Measurements from ENCODE around the gene ZNF117.

The ZNF117 gene

GRCh38 chr7:64990936-64991335, at the start of gene ZNF117:
Gene ZNF117 (minus strand): TSS chr7:64991036.
- TF ChIP-seq TEAD4 (IDR thresholded peaks at IDR 0.05), result no peak
- TF ChIP-seq FOXM1 (IDR thresholded peaks at IDR 0.05; ENCODE audit: borderline replicate concordance, low read depth), result no peak
- no peak for TF ChIP-seq MAX (IDR thresholded peaks at IDR 0.05)
- TF ChIP-seq REST (IDR thresholded peaks at IDR 0.05; ENCODE audit: low read depth), result no peak
- no peak for TF ChIP-seq YY1 (IDR thresholded peaks at IDR 0.05; ENCODE audit: low read depth)
- TF ChIP-seq ZBTB7A (IDR thresholded peaks at IDR 0.05; ENCODE audit: low read depth), result no peak
- no peak for TF ChIP-seq TCF12 (IDR thresholded peaks at IDR 0.05; ENCODE audit: low read depth)
- TF ChIP-seq NFIC (IDR thresholded peaks at IDR 0.05), result no peak
- no peak for TF ChIP-seq TAF1 (IDR thresholded peaks at IDR 0.05; ENCODE audit: low read depth)

- TF ChIP-seq MAX (IDR thresholded peaks at IDR 0.05), result no peak
- 0 out of 2 replicates have a peak, but pooled peaks have one; percentile 10 for TF ChIP-seq EGR1 (IDR thresholded peaks at IDR 0.05)
- TF ChIP-seq ZBTB7A (IDR thresholded peaks at IDR 0.05; ENCODE audit: low read depth), result no peak
- TF ChIP-seq CREB1 (IDR thresholded peaks at IDR 0.05; ENCODE audit: low read depth), result no peak
- no peak for TF ChIP-seq CEBPB (IDR thresholded peaks at IDR 0.05)
- TF ChIP-seq TCF12 (IDR thresholded peaks at IDR 0.05; ENCODE audit: low read depth), result no peak
- no peak for TF ChIP-seq NFIC (IDR thresholded peaks at IDR 0.05)
- TF ChIP-seq YY1 (IDR thresholded peaks at IDR 0.05; ENCODE audit: low read depth), result peak; percentile 91
- no peak for TF ChIP-seq FOXM1 (IDR thresholded peaks at IDR 0.05; ENCODE audit: borderline replicate concordance, low read depth)
- no peak for TF ChIP-seq REST (IDR thresholded peaks at IDR 0.05; ENCODE audit: low read depth)
- no peak for TF ChIP-seq RAD21 (IDR thresholded peaks at IDR 0.05; ENCODE audit: low read depth)
- peak; percentile 25; the same call in 1 of the 2 replicates for TF ChIP-seq TEAD4 (IDR thresholded peaks at IDR 0.05)
- TF ChIP-seq USF1 (IDR thresholded peaks at IDR 0.05), result no peak
- no peak; the same call in 1 of the 2 replicates for TF ChIP-seq EP300 (IDR thresholded peaks at IDR 0.05; ENCODE audit: borderline replicate concordance)
- TF ChIP-seq TAF1 (IDR thresholded peaks at IDR 0.05; ENCODE audit: low read depth), result peak; percentile 77
Observed at GRCh38 chr7:65037740-65038688, 47.2 kb upstream of the ZNF117 start.

GRCh38 chr7:65006094-65006992, 15.5 kb upstream of the ZNF117 start, which contains the start of gene ERV3-1:
Gene ERV3-1 (minus strand): TSS chr7:65006687. CDS start chr7:64993026, 13,661 bp downstream.
- TF ChIP-seq RAD21 (IDR thresholded peaks at IDR 0.05; ENCODE audit: low read depth) (no peak), TCF12 (IDR thresholded peaks at IDR 0.05; ENCODE audit: low read depth) (0 out of 2 replicates have a peak, but pooled peaks have one; percentile 21), EGR1 (IDR thresholded peaks at IDR 0.05) (0 out of 2 replicates have a peak, but pooled peaks have one; percentile 2), TAF1 (IDR thresholded peaks at IDR 0.05; ENCODE audit: low read depth) (peak; percentile 80), TEAD4 (IDR thresholded peaks at IDR 0.05) (no peak), NFIC (IDR thresholded peaks at IDR 0.05) (no peak), CREB1 (IDR thresholded peaks at IDR 0.05; ENCODE audit: low read depth) (no peak), REST (IDR thresholded peaks at IDR 0.05; ENCODE audit: low read depth) (no peak), MAX (IDR thresholded peaks at IDR 0.05) (no peak), CEBPB (IDR thresholded peaks at IDR 0.05) (no peak), USF1 (IDR thresholded peaks at IDR 0.05) (no peak), FOXM1 (IDR thresholded peaks at IDR 0.05; ENCODE audit: borderline replicate concordance, low read depth) (no peak), ZBTB7A (IDR thresholded peaks at IDR 0.05; ENCODE audit: low read depth) (no peak), YY1 (IDR thresholded peaks at IDR 0.05; ENCODE audit: low read depth) (no peak), EP300 (IDR thresholded peaks at IDR 0.05; ENCODE audit: borderline replicate concordance) (no peak)
